GM13977 (cell line): Measurements from ENCODE around the gene PLXNA4.

Experiments
- DNase-seq: peaks from one replicate; pipeline ENCODE4 v3.0.0; 2012; ENCODE audit warnings: low spot score
- CTCF ChIP-seq: IDR thresholded peaks from 2 replicates; pipeline ENCODE4 v1.5.1; 2012; ENCODE audit warnings: mild to moderate bottlenecking, control low read depth; ENCODE audit not compliant: insufficient read depth; ENCODE audit errors: extremely low read depth, missing control alignments
- in situ Hi-C: fragments of 300-500 bp; cut with MboI; formaldehyde crosslinking; loops from one replicate; pipeline ENCODE4 v1.12.0; 2022; ENCODE audit warnings: low sequenced_read_pairs, low pct_unique_long_range_greater_than_20kb, mixed read lengths, inconsistent platforms; ENCODE audit not compliant: unreplicated experiment

Gene PLXNA4

GRCh38 chr7:132213583-132213982, 362.7 kb downstream of the PLXNA4 start:
- in situ Hi-C loops: no loop called here
- no peak for TF ChIP-seq CTCF
- DNase-seq: no peak

GRCh38 chr7:132211971-132212370, 364.3 kb downstream of the PLXNA4 start:
- TF ChIP-seq CTCF: no peak
- in situ Hi-C loops: no loop called here
- DNase-seq: no peak

- in situ Hi-C loops: no loop called here
- no peak for TF ChIP-seq CTCF
- DNase-seq: no peak
Observed at GRCh38 chr7:132210821-132211220, 365.4 kb downstream of the PLXNA4 start.

GRCh38 chr7:132207782-132208181, 368.5 kb downstream of the PLXNA4 start:
- DNase-seq: no peak
- in situ Hi-C loops: no loop called here
- TF ChIP-seq CTCF: no peak

- TF ChIP-seq CTCF: no peak
- in situ Hi-C loops: no loop called here
- DNase-seq: no peak
Observed at GRCh38 chr7:132207211-132207610, 369.1 kb downstream of the PLXNA4 start.

GRCh38 chr7:132206594-132206993, 369.7 kb downstream of the PLXNA4 start:
- in situ Hi-C loops: no loop called here
- no peak for TF ChIP-seq CTCF
- DNase-seq: no peak

GRCh38 chr7:132205509-132205908, 370.8 kb downstream of the PLXNA4 start:
- in situ Hi-C loops: no loop called here
- DNase-seq: no peak

More at GRCh38 chr7:132205509-132205908, 370.8 kb downstream of the PLXNA4 start:
- no peak for TF ChIP-seq CTCF
